Body of pancreas (tissue), 4 donors: Measurements from ENCODE around the gene ENO2.

ENCODE experiments used
- POLR2A ChIP-seq, 3 donors: fragments of 450-650 bp; IDR thresholded peaks; one replicate each; pipeline ENCODE4 v1.6.1; 2016; ENCODE audit warnings: antibody characterized with exemption in 3 of 3, mild to moderate bottlenecking in 2 of 3
- TF ChIP-seq, protein P1 (sequence below), 7 experiments: fragments of 450-650 bp in 4 of 7; fragments of 200-600 bp in 3 of 7; sonication (generic) in 3 of 7; IDR thresholded peaks; one replicate each; pipeline ENCODE4 v1.5.1; 2016 to 2019; ENCODE audit warnings: antibody characterized with exemption in 7 of 7

GRCh38 chr12:6946033-6946919, 31.9 kb downstream of the ENO2 start:
- TF ChIP-seq, protein P1, sequence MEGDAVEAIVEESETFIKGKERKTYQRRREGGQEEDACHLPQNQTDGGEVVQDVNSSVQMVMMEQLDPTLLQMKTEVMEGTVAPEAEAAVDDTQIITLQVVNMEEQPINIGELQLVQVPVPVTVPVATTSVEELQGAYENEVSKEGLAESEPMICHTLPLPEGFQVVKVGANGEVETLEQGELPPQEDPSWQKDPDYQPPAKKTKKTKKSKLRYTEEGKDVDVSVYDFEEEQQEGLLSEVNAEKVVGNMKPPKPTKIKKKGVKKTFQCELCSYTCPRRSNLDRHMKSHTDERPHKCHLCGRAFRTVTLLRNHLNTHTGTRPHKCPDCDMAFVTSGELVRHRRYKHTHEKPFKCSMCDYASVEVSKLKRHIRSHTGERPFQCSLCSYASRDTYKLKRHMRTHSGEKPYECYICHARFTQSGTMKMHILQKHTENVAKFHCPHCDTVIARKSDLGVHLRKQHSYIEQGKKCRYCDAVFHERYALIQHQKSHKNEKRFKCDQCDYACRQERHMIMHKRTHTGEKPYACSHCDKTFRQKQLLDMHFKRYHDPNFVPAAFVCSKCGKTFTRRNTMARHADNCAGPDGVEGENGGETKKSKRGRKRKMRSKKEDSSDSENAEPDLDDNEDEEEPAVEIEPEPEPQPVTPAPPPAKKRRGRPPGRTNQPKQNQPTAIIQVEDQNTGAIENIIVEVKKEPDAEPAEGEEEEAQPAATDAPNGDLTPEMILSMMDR (IDR thresholded peaks at IDR 0.05): peak in 3 of 7 experiments; percentile 32 to 55 (median 47)
- TF ChIP-seq POLR2A (IDR thresholded peaks at IDR 0.05): peak; percentile 78 to 94 (median 93)
